Measurements from ENCODE around the gene MT1A. TPM values are rescaled to one million over a fixed set of nuclear protein-coding genes. Genes with fewer than 3 reads are reported as not detected.
"Not testable (repeated sequence)": the region's sequence is repeated elsewhere in the genome, so short reads cannot be mapped to it uniquely, and the experiment has no call there.

The MT1A gene
- total RNA-seq, 2 donors from 2014 or later: not detected

GRCh38 chr16:56673921-56674320 is 35.5 kb downstream of the MT1A start:
- Mint-ChIP-seq H3K27me3 (peaks cover 49% of the 10 kb centered on the region), H3K4me3 (peak overlapping the region; percentile 9), H3K36me3 (ENCODE audit: low read depth) (no peaks in the 10 kb centered on the region), H3K27ac (no peak overlapping the region), H3K4me1 (peaks cover 12% of the 10 kb centered on the region)
- H3K9me3 ChIP-seq (ENCODE audit: control insufficient read depth, low read length, poor library complexity, severe bottlenecking): no peaks in the 10 kb centered on the region
- ATAC-seq (peak; percentile 60), DNase-seq (no peak)

DNA sequence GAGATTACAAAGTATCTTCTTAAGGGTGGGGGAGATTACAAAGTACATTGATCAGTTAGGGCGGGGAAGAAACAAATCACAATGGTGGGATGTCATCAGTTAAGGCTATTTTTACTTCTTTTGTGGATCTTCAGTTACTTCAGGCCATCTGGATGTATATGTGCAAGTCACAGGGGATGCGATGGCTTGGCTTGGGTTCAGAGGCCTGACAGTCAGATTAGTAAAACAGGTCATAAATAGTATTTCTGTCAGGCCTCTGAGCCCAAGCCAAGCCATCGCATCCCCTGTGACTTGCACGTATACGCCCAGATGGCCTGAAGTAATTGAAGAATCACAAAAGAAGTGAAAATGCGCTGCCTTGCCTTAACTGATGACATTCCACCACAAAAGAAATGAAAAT is 36.1 kb downstream of the MT1A start:
- H3K27ac Mint-ChIP-seq; H3K36me3 Mint-ChIP-seq (ENCODE audit: low read depth); H3K4me1 Mint-ChIP-seq; ATAC-seq; DNase-seq; H3K4me3 Mint-ChIP-seq; H3K9me3 ChIP-seq (ENCODE audit: control insufficient read depth, low read length, poor library complexity, severe bottlenecking): not testable (repeated sequence)
- H3K27me3 Mint-ChIP-seq: peaks cover 42% of the 10 kb centered on the region

- no peak for DNase-seq
- no peaks in the 10 kb centered on the region for H3K36me3 Mint-ChIP-seq (ENCODE audit: low read depth)
- peak overlapping the region; percentile 89 for H3K27ac Mint-ChIP-seq
- peaks cover 6% of the 10 kb centered on the region for H3K4me1 Mint-ChIP-seq
- no peaks in the 10 kb centered on the region for H3K9me3 ChIP-seq (ENCODE audit: control insufficient read depth, low read length, poor library complexity, severe bottlenecking)
- ATAC-seq: peak; percentile 80
- H3K4me3 Mint-ChIP-seq: peak overlapping the region; percentile 83
- H3K27me3 Mint-ChIP-seq: peaks cover 30% of the 10 kb centered on the region
Observed at GRCh38 chr16:56675685-56676210, 37.3 kb downstream of the MT1A start.

DNA sequence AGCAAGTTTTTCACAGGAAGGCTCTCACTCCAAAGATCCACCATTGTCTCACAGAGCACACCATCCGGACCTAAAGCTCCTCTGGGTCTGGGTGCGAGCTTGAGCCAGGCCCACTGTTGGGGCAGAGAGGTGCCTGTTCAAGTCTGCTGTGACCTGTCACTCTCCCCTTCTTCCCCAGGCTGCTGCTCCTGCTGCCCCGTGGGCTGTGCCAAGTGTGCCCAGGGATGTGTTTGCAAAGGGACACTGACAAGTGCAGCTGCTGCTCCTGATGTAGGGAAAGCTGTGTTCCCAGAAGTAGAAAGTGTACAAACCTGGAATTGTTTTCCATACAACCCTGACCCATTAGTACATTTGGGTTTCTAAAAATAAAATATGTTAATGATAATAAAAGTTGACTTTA is 39.0 kb downstream of the MT1A start:
- H3K27me3 Mint-ChIP-seq: peaks cover 24% of the 10 kb centered on the region
- no peak overlapping the region for H3K27ac Mint-ChIP-seq
- peaks cover 6% of the 10 kb centered on the region for H3K4me1 Mint-ChIP-seq
- no peak for ATAC-seq
- no peaks in the 10 kb centered on the region for H3K9me3 ChIP-seq (ENCODE audit: control insufficient read depth, low read length, poor library complexity, severe bottlenecking)
- DNase-seq: no peak
- no peaks in the 10 kb centered on the region for H3K36me3 Mint-ChIP-seq (ENCODE audit: low read depth)
- H3K4me3 Mint-ChIP-seq: no peak overlapping the region

DNA sequence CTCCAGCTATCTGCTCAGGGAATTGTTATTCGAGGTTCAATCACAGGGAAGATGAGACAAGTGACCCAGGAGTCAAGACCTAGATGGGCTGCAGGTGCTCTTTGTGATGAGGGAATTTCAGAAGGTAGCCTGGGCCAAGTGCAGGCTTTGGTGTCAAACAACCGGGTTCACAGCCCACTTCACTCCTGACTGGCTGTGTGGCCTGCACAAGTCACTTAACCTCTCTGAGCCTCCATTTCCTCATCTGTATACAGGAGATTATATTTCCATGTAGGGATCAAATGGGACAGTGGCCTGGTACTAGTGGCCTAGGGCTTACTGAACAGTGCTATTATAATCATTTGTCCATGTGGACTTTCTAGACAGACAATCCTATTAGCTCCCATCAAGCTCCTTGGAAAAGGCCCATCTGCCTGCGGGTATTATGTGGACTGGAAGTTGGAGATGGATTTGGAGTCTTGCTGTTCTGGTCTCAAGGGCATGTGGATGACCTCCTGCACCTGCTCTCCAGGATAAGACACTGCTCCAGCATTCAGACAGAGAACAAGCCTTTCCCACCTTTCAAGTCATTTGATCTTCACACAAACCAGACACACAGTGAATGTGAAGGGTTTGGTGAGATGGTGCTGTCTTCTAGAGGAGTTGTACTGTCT is 40.7 kb downstream of the MT1A start:
- ATAC-seq (no peak), DNase-seq (no peak)
- Mint-ChIP-seq H3K36me3 (ENCODE audit: low read depth) (no peaks in the 10 kb centered on the region), H3K4me1 (peaks cover 13% of the 10 kb centered on the region), H3K27ac (no peak overlapping the region), H3K4me3 (no peak overlapping the region), H3K27me3 (peaks cover 13% of the 10 kb centered on the region)
- no peaks in the 10 kb centered on the region for H3K9me3 ChIP-seq (ENCODE audit: control insufficient read depth, low read length, poor library complexity, severe bottlenecking)

DNA sequence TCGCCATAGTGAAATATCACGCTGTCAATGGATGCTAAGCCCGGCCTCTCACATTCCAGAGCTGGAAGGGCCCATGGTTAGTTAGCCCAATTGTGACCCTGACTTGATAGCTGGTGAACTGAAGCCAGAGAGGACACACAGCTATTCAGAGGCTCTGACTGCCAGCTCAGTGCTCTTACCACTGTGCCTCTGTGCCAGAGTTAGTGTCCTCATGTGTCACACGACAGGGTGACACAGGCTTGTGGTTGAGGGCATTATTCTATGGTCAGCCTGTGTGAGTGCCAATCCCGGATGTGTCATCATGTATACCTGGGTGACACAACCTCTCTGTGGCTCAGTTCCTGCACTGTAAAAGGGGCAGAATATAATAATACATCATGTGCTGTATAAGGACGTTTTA is 41.4 kb downstream of the MT1A start:
- Mint-ChIP-seq H3K4me3 (no peak overlapping the region), H3K27ac (no peak overlapping the region), H3K27me3 (peaks cover 10% of the 10 kb centered on the region), H3K4me1 (peaks cover 15% of the 10 kb centered on the region), H3K36me3 (ENCODE audit: low read depth) (no peaks in the 10 kb centered on the region)
- no peaks in the 10 kb centered on the region for H3K9me3 ChIP-seq (ENCODE audit: control insufficient read depth, low read length, poor library complexity, severe bottlenecking)
- DNase-seq (no peak), ATAC-seq (no peak)

- DNase-seq: peak; percentile 71 to 87 (median 78)
- peaks cover 12% of the 10 kb centered on the region for H3K4me1 Mint-ChIP-seq
- peak within 1 kb of the TSS; percentile 94 for H3K27ac Mint-ChIP-seq
Observed at GRCh38 chr16:56681939-56682702, 43.7 kb downstream of the MT1A start, which contains the start of gene MT1X. Gene MT1X (plus strand): TSS chr16:56682470. CDS start chr16:56682541, 71 bp downstream.

DNA sequence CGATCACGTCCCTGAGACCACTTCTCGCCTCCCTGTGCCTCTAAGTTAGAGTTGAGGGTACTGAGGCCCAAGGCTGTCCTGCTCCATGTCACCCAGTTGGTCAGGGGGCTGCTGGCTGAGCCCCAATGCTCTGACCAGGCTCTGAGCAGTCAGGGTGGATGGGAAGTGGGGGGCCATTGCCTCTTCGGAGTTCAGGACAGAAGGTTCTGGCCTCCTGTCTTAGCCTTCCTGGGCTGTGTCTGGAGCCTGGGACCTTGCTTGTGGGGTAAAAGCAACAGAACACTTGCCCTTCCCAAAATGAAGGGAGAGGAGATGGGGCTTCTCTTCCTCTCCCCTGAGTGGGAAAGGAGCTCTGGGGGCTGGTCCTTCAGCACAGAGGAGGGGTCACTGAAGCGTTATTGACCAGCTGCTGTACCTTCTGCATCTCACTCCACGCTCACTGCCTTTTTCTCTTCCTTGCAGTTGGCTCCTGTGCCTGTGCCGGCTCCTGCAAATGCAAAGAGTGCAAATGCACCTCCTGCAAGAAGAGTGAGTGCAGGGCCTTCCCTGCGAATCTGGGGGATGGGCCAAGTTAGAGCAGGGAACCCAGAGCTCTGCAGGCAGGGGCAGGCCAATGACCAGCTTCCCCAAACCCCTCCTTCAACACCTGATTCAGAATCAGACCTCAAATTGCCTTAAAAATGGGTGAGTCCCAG is 44.4 kb downstream of the MT1A start:
- H3K27me3 Mint-ChIP-seq: no peaks in the 10 kb centered on the region
- no peaks in the 10 kb centered on the region for H3K9me3 ChIP-seq (ENCODE audit: control insufficient read depth, low read length, poor library complexity, severe bottlenecking)
- ATAC-seq (no peak), DNase-seq (no peak)
- peak overlapping the region; percentile 92 for H3K4me3 Mint-ChIP-seq
- peak overlapping the region; percentile 94 for H3K27ac Mint-ChIP-seq
- H3K4me1 Mint-ChIP-seq: peaks cover 12% of the 10 kb centered on the region
- H3K36me3 Mint-ChIP-seq (ENCODE audit: low read depth): peaks cover 2% of the 10 kb centered on the region

More at GRCh38 chr16:56681939-56682702, 43.7 kb downstream of the MT1A start, which contains the start of gene MT1X:
- H3K36me3 Mint-ChIP-seq (ENCODE audit: low read depth): no peaks in the 10 kb centered on the region
- no peaks in the 10 kb centered on the region for H3K27me3 Mint-ChIP-seq
- peak within 1 kb of the TSS; percentile 92 for H3K4me3 Mint-ChIP-seq
- H3K9me3 ChIP-seq (ENCODE audit: control insufficient read depth, low read length, poor library complexity, severe bottlenecking): no peaks in the 10 kb centered on the region
- peak; percentile 99 for ATAC-seq

DNA sequence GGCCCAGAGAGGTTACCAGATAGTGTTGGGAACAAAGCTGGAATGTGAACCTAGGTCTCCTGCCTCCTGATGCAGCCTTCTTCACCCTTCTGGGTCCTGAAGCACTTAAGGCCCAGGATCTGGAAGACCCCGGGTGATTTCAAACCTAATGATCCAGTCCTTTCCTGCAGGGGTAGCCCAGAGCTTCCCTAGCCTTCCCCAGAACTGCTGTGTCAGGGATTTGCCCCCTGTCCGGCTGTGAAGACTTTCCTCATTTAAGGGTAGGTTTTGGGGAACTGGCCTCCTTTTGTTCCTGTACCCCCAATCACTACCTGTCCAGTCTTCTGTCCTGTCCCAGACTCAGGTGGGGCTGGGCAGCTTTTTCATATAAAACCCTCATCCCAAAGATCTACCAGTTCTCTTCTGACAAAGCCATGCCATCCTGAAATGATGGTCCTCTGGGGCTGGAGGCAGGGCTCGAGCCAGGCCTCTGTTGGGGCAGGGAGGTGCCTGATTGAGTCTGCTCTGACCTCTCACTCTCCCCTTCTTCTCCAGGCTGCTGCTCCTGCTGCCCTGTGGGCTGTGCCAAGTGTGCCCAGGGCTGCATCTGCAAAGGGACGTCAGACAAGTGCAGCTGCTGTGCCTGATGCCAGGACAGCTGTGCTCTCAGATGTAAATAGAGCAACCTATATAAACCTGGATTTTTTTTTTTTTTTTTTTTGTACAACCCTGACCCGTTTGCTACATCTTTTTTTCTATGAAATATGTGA is 45.1 kb downstream of the MT1A start:
- H3K36me3 Mint-ChIP-seq (ENCODE audit: low read depth): peaks cover 4% of the 10 kb centered on the region
- no peak for DNase-seq
- peak overlapping the region; percentile 94 for H3K27ac Mint-ChIP-seq
- no peaks in the 10 kb centered on the region for H3K27me3 Mint-ChIP-seq
- no peaks in the 10 kb centered on the region for H3K9me3 ChIP-seq (ENCODE audit: control insufficient read depth, low read length, poor library complexity, severe bottlenecking)
- peaks cover 12% of the 10 kb centered on the region for H3K4me1 Mint-ChIP-seq
- H3K4me3 Mint-ChIP-seq: peak overlapping the region; percentile 92
- ATAC-seq: no peak

GRCh38 chr16:56684256-56684925 is 45.9 kb downstream of the MT1A start:
- peak overlapping the region; percentile 94 for H3K27ac Mint-ChIP-seq
- DNase-seq (no peak), ATAC-seq (no peak)
- H3K36me3 Mint-ChIP-seq (ENCODE audit: low read depth): peaks cover 4% of the 10 kb centered on the region
- peaks cover 12% of the 10 kb centered on the region for H3K4me1 Mint-ChIP-seq
- no peak overlapping the region for H3K4me3 Mint-ChIP-seq
- no peaks in the 10 kb centered on the region for H3K9me3 ChIP-seq (ENCODE audit: control insufficient read depth, low read length, poor library complexity, severe bottlenecking)
- no peaks in the 10 kb centered on the region for H3K27me3 Mint-ChIP-seq

- H3K27ac Mint-ChIP-seq: no peak overlapping the region
- H3K27me3 Mint-ChIP-seq: no peaks in the 10 kb centered on the region
Observed at GRCh38 chr16:56684926-56685590, 46.6 kb downstream of the MT1A start.

GRCh38 chr16:56686758-56687157 is 48.3 kb downstream of the MT1A start:
- H3K36me3 Mint-ChIP-seq (ENCODE audit: low read depth): peaks cover 4% of the 10 kb centered on the region
- no peak overlapping the region for H3K4me3 Mint-ChIP-seq
- no peaks in the 10 kb centered on the region for H3K9me3 ChIP-seq (ENCODE audit: control insufficient read depth, low read length, poor library complexity, severe bottlenecking)
- no peak overlapping the region for H3K27ac Mint-ChIP-seq
- no peaks in the 10 kb centered on the region for H3K27me3 Mint-ChIP-seq
- ATAC-seq (no peak), DNase-seq (no peak)
- H3K4me1 Mint-ChIP-seq: peaks cover 12% of the 10 kb centered on the region

More at GRCh38 chr16:56684926-56685590, 46.6 kb downstream of the MT1A start:
- peaks cover 4% of the 10 kb centered on the region for H3K36me3 Mint-ChIP-seq (ENCODE audit: low read depth)
- H3K4me3 Mint-ChIP-seq: no peak overlapping the region
- ATAC-seq (no peak), DNase-seq (no peak)
- peaks cover 12% of the 10 kb centered on the region for H3K4me1 Mint-ChIP-seq
- no peaks in the 10 kb centered on the region for H3K9me3 ChIP-seq (ENCODE audit: control insufficient read depth, low read length, poor library complexity, severe bottlenecking)
